ENCODE data around the gene RLN3.
A peak's percentile ranks its signal among the peaks of the same experiment; 100 is the strongest.

RLN3 gene

GRCh38 chr19:14056069-14056666 lies 28.2 kb downstream of the RLN3 start:
- DNase-seq = no peak

GRCh38 chr19:14056741-14057356 lies 28.9 kb downstream of the RLN3 start:
- DNase-seq = no peak

GRCh38 chr19:14058182-14059092 lies 30.5 kb downstream of the RLN3 start:
- no peak for DNase-seq

- peak; percentile 55 for DNase-seq
Observed at GRCh38 chr19:14059093-14059480, 31.1 kb downstream of the RLN3 start.

GRCh38 chr19:14059652-14060155 lies 31.8 kb downstream of the RLN3 start:
- DNase-seq = no peak

GRCh38 chr19:14061081-14061749 lies 33.3 kb downstream of the RLN3 start:
- DNase-seq = no peak

GRCh38 chr19:14061751-14062557 lies 34.0 kb downstream of the RLN3 start, which contains the start of gene PALM3:
TSS of gene PALM3 (minus strand) at chr19:14062076. CDS start at chr19:14061980, 96 bp downstream.
- no peak for DNase-seq

- no peak for DNase-seq
Observed at GRCh38 chr19:14062558-14062855, 34.6 kb downstream of the RLN3 start.

- no peak for DNase-seq
Observed at GRCh38 chr19:14063105-14063504, 35.2 kb downstream of the RLN3 start.

- no peak for DNase-seq
Observed at GRCh38 chr19:14066134-14066533, 38.2 kb downstream of the RLN3 start.

GRCh38 chr19:14070268-14071050 lies 42.5 kb downstream of the RLN3 start:
- no peak for DNase-seq

GRCh38 chr19:14072535-14073260 lies 44.8 kb downstream of the RLN3 start, which contains the start of gene MISP3:
TSS of gene MISP3 (plus strand) at chr19:14072786. CDS start at chr19:14073310, 524 bp downstream.
- DNase-seq = peak; percentile 37

- peak; percentile 79 for DNase-seq
Observed at GRCh38 chr19:14073261-14073924, 45.4 kb downstream of the RLN3 start.

GRCh38 chr19:14073925-14074838 lies 46.2 kb downstream of the RLN3 start:
- DNase-seq = no peak

GRCh38 chr19:14078411-14078810 lies 50.5 kb downstream of the RLN3 start:
- DNase-seq = no peak

All from CD4-positive, alpha-beta T cell treated with Interleukin-21 for 1 hour (primary cell).